Endothelial cell of umbilical vein (primary cell): ENCODE results near the gene ACBD6. TPM values are rescaled to one million over a fixed set of nuclear protein-coding genes. Genes with fewer than 3 reads are reported as not detected.

Experiments
- BruUV-seq: library from RNA; stranded (reverse); fragments of 400-500 nt; replicated peaks from 2 replicates; lab custom pipeline; 2021; lab: Mats Ljungman, UMichigan
- CTCF ChIA-PET: fragments of 300-600, 350-600 bp; sonication (Branson Sonifier 250); formaldehyde crosslinking; loops from one replicate; lab custom pipeline; 2021; ENCODE audit warnings: antibody characterized with exemption, inconsistent platforms; lab: Charles Lee
- POLR2A ChIA-PET: fragments of 300-600, 350-600 bp; sonication (Branson Sonifier 250); formaldehyde crosslinking; loops from one replicate; lab custom pipeline; 2021; ENCODE audit warnings: antibody characterized with exemption, inconsistent platforms; lab: Charles Lee
- DNase-seq: peaks from one replicate; pipeline ENCODE4 v3.0.0-alpha.2; 2011; ENCODE audit warnings: low read depth, low spot score
- FAIRE-seq: peaks from 2 replicates; lab custom pipeline; 2011; peaks lifted over from hg19 to GRCh38; lab: Jason Lieb, UNC
- H2AFZ ChIP-seq: 2 replicates; pipeline ENCODE4 v1.6.0; 2012; ENCODE audit warnings: low read depth, low read length, control low read depth, inconsistent platforms
- H3K27ac ChIP-seq: 2 replicates; pipeline ENCODE4 v1.5.1; 2011; ENCODE audit warnings: low read depth, mild to moderate bottlenecking, control low read depth, low read length, moderate library complexity; ENCODE audit not compliant: insufficient read depth
- H3K27me3 ChIP-seq, 2 experiments: 2 replicates each; pipeline versions ENCODE4 v1.6.0 to v1.6.1; 2011; ENCODE audit warnings: low read length in 2 of 2, mixed read lengths in 1 of 2; ENCODE audit not compliant: control insufficient read depth in 2 of 2, insufficient read depth in 2 of 2
- H3K36me3 ChIP-seq, 2 experiments: 2 replicates in 1 of 2; 3 replicates in 1 of 2; pipeline ENCODE4 v1.5.1; 2011; ENCODE audit warnings: low read length in 2 of 2, mild to moderate bottlenecking in 1 of 2, moderate library complexity in 1 of 2; ENCODE audit not compliant: control insufficient read depth in 2 of 2, insufficient read depth in 2 of 2; ENCODE audit errors: extremely low read depth in 1 of 2
- H3K4me1 ChIP-seq: 3 replicates; pipeline ENCODE4 v1.5.1; 2011; ENCODE audit warnings: mild to moderate bottlenecking, low read length; ENCODE audit not compliant: control insufficient read depth, insufficient read depth; ENCODE audit errors: extremely low read depth
- H3K4me2 ChIP-seq: 2 replicates; pipeline ENCODE4 v1.6.1; 2011; ENCODE audit warnings: low read length, control low read depth, mixed read lengths; ENCODE audit not compliant: insufficient read depth
- H3K4me3 ChIP-seq, 3 experiments: fragments of 200-600 bp in 1 of 3; sonication (generic), shearing (Covaris generic) in 1 of 3; replicated peaks in 1 of 3; 2 replicates each; pipeline ENCODE4 v1.5.1; 2011 to 2016; ENCODE audit warnings: control low read depth in 3 of 3, low read length in 3 of 3, mild to moderate bottlenecking in 2 of 3, inconsistent platforms in 1 of 3, low read depth in 1 of 3, moderate library complexity in 1 of 3; ENCODE audit not compliant: insufficient read depth in 1 of 3
- H3K79me2 ChIP-seq: 2 replicates; pipeline ENCODE4 v1.6.0; 2012; ENCODE audit warnings: low read length, inconsistent platforms; ENCODE audit not compliant: control insufficient read depth, insufficient read depth
- H3K9ac ChIP-seq: replicated peaks from 2 replicates; pipeline ENCODE3; 2011; ENCODE audit warnings: low read length, control low read depth; ENCODE audit not compliant: insufficient read depth; ENCODE audit errors: extremely low read depth
- H3K9me1 ChIP-seq: replicated peaks from 3 replicates; pipeline ENCODE4 v1.6.0; 2011; ENCODE audit warnings: mild to moderate bottlenecking, low read length; ENCODE audit not compliant: control insufficient read depth, insufficient read depth; ENCODE audit errors: extremely low read depth
- H3K9me3 ChIP-seq: replicated peaks from 2 replicates; pipeline ENCODE4 v1.5.1; 2012; ENCODE audit warnings: low read length, inconsistent platforms; ENCODE audit not compliant: control insufficient read depth, insufficient read depth
- H4K20me1 ChIP-seq: replicated peaks from 2 replicates; pipeline ENCODE3; 2011; ENCODE audit warnings: mild to moderate bottlenecking, low read length; ENCODE audit not compliant: control insufficient read depth, insufficient read depth; ENCODE audit errors: extremely low read depth
- EZH2 ChIP-seq: IDR thresholded peaks from 2 replicates; pipeline ENCODE4 v1.6.1; 2012; ENCODE audit warnings: borderline replicate concordance, low read depth, mild to moderate bottlenecking, moderate library complexity, low read length, inconsistent platforms; ENCODE audit not compliant: severe bottlenecking
- FOS ChIP-seq: IDR thresholded peaks from 2 replicates; pipeline ENCODE4 v1.6.1; 2011; ENCODE audit warnings: mild to moderate bottlenecking, low read length, moderate library complexity, borderline replicate concordance; ENCODE audit not compliant: insufficient read depth
- GATA2 ChIP-seq: IDR thresholded peaks from 2 replicates; pipeline ENCODE4 v1.7.0; 2011; ENCODE audit warnings: low read depth, mild to moderate bottlenecking, moderate library complexity, mixed read lengths, low read length; ENCODE audit not compliant: insufficient read length, insufficient read depth
- JUN ChIP-seq: IDR thresholded peaks from 2 replicates; pipeline ENCODE4 v1.6.1; 2011; ENCODE audit warnings: borderline replicate concordance, low read depth; ENCODE audit not compliant: insufficient read length, insufficient read depth
- MAX ChIP-seq: IDR thresholded peaks from 2 replicates; pipeline ENCODE4 v1.6.1; 2011; ENCODE audit not compliant: insufficient read depth, insufficient read length
- MYC ChIP-seq: IDR thresholded peaks from one replicate; pipeline ENCODE4 v1.6.1; 2011; ENCODE audit warnings: mild to moderate bottlenecking, low read depth, low read length
- POLR2A ChIP-seq: IDR thresholded peaks from 2 replicates; pipeline ENCODE4 v1.6.1; 2012; ENCODE audit warnings: low read depth, mild to moderate bottlenecking, control low read depth, low read length
- POLR2AphosphoS5 ChIP-seq: IDR thresholded peaks from 2 replicates; pipeline ENCODE4 v1.6.1; 2012; ENCODE audit warnings: low read depth, mild to moderate bottlenecking, control low read depth, low read length, moderate library complexity; ENCODE audit not compliant: insufficient read depth
- dilution Hi-C: fragments of 300-500 bp; cut with MboI; formaldehyde crosslinking; loops from one replicate; pipeline ENCODE4 v1.15.0; 2019; ENCODE audit warnings: low sequenced_read_pairs; ENCODE audit not compliant: extremely low pct_ligation_motif_present
- intact Hi-C: fragments of 100-400 bp; cut with micrococcal nuclease; formaldehyde crosslinking; loops from one replicate; pipeline ENCODE4 v1.10.0; 2022
- polyA plus RNA-seq, 4 experiments: library from polyadenylated mRNA; depleted of rRNA in 3 of 4; stranded (reverse) in 3 of 4; unstranded in 1 of 4; fragments of >200 nt; gene quantifications; 2 replicates each; pipeline versions ENCODE4 v1.2.1 to v1.2.3, GENCODE V29; 2011 to 2012; ENCODE audit warnings: missing spikeins in 1 of 4
- total RNA-seq: library from RNA; stranded (reverse); gene quantifications from 2 replicates; pipeline ENCODE4 v1.2.3, GENCODE V29; 2021

ACBD6 gene
- total and polyA plus RNA-seq, 2 donors (not counting 3 experiments of a cell fraction or from before 2014, with no cell fraction given) = 55.6 to 56.4 TPM

GRCh38 chr1:180407051-180407450 is 95.3 kb downstream of the ACBD6 start:
- no peak overlapping the region for H3K4me3 ChIP-seq
- no peaks in the 10 kb centered on the region for H3K9me3 ChIP-seq
- H3K4me2 ChIP-seq = no peak overlapping the region
- no peak for TF ChIP-seq POLR2A
- no peak for TF ChIP-seq POLR2AphosphoS5
- no TSS peak for BruUV-seq
- H3K9me1 ChIP-seq = no peaks in the 10 kb centered on the region
- CTCF ChIA-PET = interaction anchor here (1.2 to 2.3 kb wide), 2 partner anchors 9 to 154 kb away, joined by 3 to 9 read pairs; no protein-coding TSS in a partner anchor
- no peak overlapping the region for H3K9ac ChIP-seq
- H3K79me2 ChIP-seq = no peaks in the 10 kb centered on the region
- H3K27ac ChIP-seq = no peak overlapping the region
- no peaks in the 10 kb centered on the region for H3K36me3 ChIP-seq
- H3K4me1 ChIP-seq = no peaks in the 10 kb centered on the region
- intact Hi-C loops (no loop called here), dilution Hi-C loops (no loop called here)
- H3K27me3 ChIP-seq = no peaks in the 10 kb centered on the region
- FAIRE-seq (no peak), DNase-seq (no peak)
- H2AFZ ChIP-seq = no peak overlapping the region
- H4K20me1 ChIP-seq = no peaks in the 10 kb centered on the region
- POLR2A ChIA-PET = no interaction called here

GRCh38 chr1:180402551-180402950 is 99.8 kb downstream of the ACBD6 start:
- H3K9me1 ChIP-seq = no peaks in the 10 kb centered on the region
- FAIRE-seq (no peak), DNase-seq (no peak)
- POLR2A ChIA-PET = no interaction called here
- H3K27me3 ChIP-seq = no peaks in the 10 kb centered on the region
- H3K79me2 ChIP-seq = no peaks in the 10 kb centered on the region
- no peaks in the 10 kb centered on the region for H3K9me3 ChIP-seq
- no TSS peak for BruUV-seq
- H4K20me1 ChIP-seq = no peaks in the 10 kb centered on the region
- H3K36me3 ChIP-seq = no peaks in the 10 kb centered on the region
- no peaks in the 10 kb centered on the region for H3K4me1 ChIP-seq
- dilution Hi-C loops (no loop called here), intact Hi-C loops (no loop called here)
- no peak overlapping the region for H3K4me2 ChIP-seq
- no peak overlapping the region for H3K9ac ChIP-seq
- no peak overlapping the region for H3K27ac ChIP-seq
- CTCF ChIA-PET = interaction anchor here (0.6 to 1.7 kb wide), 2 partner anchors 11 to 13 kb away, joined by 3 read pairs; no protein-coding TSS in a partner anchor
- no peak overlapping the region for H3K4me3 ChIP-seq
- H2AFZ ChIP-seq = no peak overlapping the region
- TF ChIP-seq FOS = no peak
- TF ChIP-seq POLR2A = no peak
- TF ChIP-seq GATA2 = no peak
- TF ChIP-seq MAX = no peak
- no peak for TF ChIP-seq JUN
- TF ChIP-seq EZH2 = no peak
- no peak for TF ChIP-seq MYC
